ENCODE results near the gene IGF2BP3.
A peak's percentile ranks its signal among the peaks of the same experiment; 100 is the strongest.

DNA sequence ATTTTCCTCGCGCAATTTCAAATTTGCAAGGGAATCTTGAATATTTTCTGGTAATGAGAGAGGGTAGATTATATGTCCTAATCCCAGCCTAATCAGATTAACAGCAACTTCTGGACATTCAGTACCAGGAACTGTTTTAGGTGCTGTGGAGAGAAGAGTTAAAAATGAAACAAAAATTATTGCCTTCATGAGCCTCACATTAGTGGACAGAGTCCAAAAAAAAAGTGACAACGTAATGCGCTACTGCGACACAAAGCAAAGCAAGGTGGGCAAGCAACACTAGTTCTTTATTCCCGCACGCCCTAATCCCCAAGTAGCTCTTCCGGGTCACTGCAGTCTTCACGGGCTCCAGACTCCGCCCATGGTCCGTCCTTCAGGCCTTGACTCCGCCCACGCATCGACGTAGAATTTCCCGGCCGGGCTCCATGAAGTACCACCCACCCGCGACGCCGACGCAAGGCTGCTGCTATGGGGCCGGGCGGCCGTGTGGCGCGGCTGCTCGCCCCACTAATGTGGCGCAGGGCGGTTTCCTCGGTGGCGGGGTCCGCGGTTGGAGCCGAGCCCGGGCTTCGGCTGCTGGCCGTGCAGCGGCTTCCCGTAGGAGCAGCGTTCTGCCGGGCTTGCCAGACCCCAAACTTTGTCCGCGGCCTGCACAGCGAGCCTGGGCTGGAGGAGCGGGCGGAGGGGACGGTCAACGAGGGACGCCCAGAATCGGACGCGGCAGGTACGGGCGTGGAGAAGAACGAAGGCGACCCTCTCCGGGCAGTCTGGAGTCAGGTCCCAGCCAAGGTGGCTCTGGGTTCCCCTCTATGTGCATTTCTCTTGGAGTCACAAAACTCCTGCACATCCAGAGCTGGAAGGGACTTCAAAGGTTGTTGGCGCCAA is 171.2 kb downstream of the IGF2BP3 start, which contains the start of gene MALSU1:
- peak; percentile 85; the same call in 1 of the 2 replicates for TF ChIP-seq PBX3 (CRISPR knock-in tag; IDR thresholded peaks at IDR 0.05)
- no peak for TF ChIP-seq ZNF174 (tag by site-specific recombination; IDR thresholded peaks at IDR 0.05)
- TF ChIP-seq, protein P1, sequence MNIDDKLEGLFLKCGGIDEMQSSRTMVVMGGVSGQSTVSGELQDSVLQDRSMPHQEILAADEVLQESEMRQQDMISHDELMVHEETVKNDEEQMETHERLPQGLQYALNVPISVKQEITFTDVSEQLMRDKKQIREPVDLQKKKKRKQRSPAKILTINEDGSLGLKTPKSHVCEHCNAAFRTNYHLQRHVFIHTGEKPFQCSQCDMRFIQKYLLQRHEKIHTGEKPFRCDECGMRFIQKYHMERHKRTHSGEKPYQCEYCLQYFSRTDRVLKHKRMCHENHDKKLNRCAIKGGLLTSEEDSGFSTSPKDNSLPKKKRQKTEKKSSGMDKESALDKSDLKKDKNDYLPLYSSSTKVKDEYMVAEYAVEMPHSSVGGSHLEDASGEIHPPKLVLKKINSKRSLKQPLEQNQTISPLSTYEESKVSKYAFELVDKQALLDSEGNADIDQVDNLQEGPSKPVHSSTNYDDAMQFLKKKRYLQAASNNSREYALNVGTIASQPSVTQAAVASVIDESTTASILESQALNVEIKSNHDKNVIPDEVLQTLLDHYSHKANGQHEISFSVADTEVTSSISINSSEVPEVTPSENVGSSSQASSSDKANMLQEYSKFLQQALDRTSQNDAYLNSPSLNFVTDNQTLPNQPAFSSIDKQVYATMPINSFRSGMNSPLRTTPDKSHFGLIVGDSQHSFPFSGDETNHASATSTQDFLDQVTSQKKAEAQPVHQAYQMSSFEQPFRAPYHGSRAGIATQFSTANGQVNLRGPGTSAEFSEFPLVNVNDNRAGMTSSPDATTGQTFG (tag by site-specific recombination; IDR thresholded peaks at IDR 0.05; ENCODE audit: borderline replicate concordance) = no peak
- TF ChIP-seq, protein P2, sequence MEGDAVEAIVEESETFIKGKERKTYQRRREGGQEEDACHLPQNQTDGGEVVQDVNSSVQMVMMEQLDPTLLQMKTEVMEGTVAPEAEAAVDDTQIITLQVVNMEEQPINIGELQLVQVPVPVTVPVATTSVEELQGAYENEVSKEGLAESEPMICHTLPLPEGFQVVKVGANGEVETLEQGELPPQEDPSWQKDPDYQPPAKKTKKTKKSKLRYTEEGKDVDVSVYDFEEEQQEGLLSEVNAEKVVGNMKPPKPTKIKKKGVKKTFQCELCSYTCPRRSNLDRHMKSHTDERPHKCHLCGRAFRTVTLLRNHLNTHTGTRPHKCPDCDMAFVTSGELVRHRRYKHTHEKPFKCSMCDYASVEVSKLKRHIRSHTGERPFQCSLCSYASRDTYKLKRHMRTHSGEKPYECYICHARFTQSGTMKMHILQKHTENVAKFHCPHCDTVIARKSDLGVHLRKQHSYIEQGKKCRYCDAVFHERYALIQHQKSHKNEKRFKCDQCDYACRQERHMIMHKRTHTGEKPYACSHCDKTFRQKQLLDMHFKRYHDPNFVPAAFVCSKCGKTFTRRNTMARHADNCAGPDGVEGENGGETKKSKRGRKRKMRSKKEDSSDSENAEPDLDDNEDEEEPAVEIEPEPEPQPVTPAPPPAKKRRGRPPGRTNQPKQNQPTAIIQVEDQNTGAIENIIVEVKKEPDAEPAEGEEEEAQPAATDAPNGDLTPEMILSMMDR (tag by site-specific recombination; IDR thresholded peaks at IDR 0.05) = 0 out of 2 replicates have a peak, but pooled peaks have one; percentile 16
- no peak for TF ChIP-seq ZNF426 (tag by site-specific recombination; IDR thresholded peaks at IDR 0.05)
- TF ChIP-seq KLF16 (tag by site-specific recombination; IDR thresholded peaks at IDR 0.05) = 0 out of 2 replicates have a peak, but pooled peaks have one; percentile 48
- TF ChIP-seq, protein P3, sequence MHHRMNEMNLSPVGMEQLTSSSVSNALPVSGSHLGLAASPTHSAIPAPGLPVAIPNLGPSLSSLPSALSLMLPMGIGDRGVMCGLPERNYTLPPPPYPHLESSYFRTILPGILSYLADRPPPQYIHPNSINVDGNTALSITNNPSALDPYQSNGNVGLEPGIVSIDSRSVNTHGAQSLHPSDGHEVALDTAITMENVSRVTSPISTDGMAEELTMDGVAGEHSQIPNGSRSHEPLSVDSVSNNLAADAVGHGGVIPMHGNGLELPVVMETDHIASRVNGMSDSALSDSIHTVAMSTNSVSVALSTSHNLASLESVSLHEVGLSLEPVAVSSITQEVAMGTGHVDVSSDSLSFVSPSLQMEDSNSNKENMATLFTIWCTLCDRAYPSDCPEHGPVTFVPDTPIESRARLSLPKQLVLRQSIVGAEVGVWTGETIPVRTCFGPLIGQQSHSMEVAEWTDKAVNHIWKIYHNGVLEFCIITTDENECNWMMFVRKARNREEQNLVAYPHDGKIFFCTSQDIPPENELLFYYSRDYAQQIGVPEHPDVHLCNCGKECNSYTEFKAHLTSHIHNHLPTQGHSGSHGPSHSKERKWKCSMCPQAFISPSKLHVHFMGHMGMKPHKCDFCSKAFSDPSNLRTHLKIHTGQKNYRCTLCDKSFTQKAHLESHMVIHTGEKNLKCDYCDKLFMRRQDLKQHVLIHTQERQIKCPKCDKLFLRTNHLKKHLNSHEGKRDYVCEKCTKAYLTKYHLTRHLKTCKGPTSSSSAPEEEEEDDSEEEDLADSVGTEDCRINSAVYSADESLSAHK (tag by site-specific recombination; IDR thresholded peaks at IDR 0.05) = no peak
- no peak for TF ChIP-seq ZNF596 (tag by site-specific recombination; IDR thresholded peaks at IDR 0.05)
- no peak for TF ChIP-seq REST (tag by site-specific recombination; IDR thresholded peaks at IDR 0.05)
- 0 out of 2 replicates have a peak, but pooled peaks have one; percentile 38 for TF ChIP-seq ZFP69B (tag by site-specific recombination; IDR thresholded peaks at IDR 0.05)
- no peak for TF ChIP-seq ZNF274 (IDR thresholded peaks at IDR 0.05; ENCODE audit: low read length)
- TF ChIP-seq ZNF274 (tag by site-specific recombination; IDR thresholded peaks at IDR 0.05; ENCODE audit: borderline replicate concordance) = no peak
- TF ChIP-seq HOXA7 (CRISPR knock-in tag; IDR thresholded peaks at IDR 0.05; ENCODE audit: borderline replicate concordance) = no peak
- no peak for TF ChIP-seq MZF1 (tag by site-specific recombination; IDR thresholded peaks at IDR 0.05; ENCODE audit: borderline replicate concordance)
- TF ChIP-seq YY1 (tag by site-specific recombination; IDR thresholded peaks at IDR 0.05) = peak; percentile 69; the same call in 1 of the 2 replicates

Data from HEK293 (cell line).